ENCODE results near the gene PROM1. TPM values are rescaled to one million over a fixed set of nuclear protein-coding genes. Genes with fewer than 3 reads are reported as not detected.

PROM1 gene
- total and polyA plus RNA-seq, 2 donors from 2014 or later, result 28.8 to 276 TPM

GRCh38 chr4:16029886-16030285 is 53.9 kb downstream of the PROM1 start:
- FAIRE-seq (no peak), DNase-seq (no peak)
- intact Hi-C loops (cut with DNase I), result loop anchor here (5.0 to 10.0 kb wide), 2 partner anchors 175 to 237 kb away; no protein-coding TSS in a partner anchor
- no peaks in the 10 kb centered on the region for H3K27me3 ChIP-seq (ENCODE audit: control insufficient read depth, insufficient read depth, low read length)
- TF ChIP-seq CTCF (IDR thresholded peaks at IDR 0.05; ENCODE audit: borderline replicate concordance, extremely low read depth, insufficient read depth), result no peak
- H3K9me3 ChIP-seq (ENCODE audit: control insufficient read depth in 2 of 3, insufficient read depth in 1 of 3, low read length in 3 of 3), result no peaks in the 10 kb centered on the region
- H3K4me1 ChIP-seq (ENCODE audit: control insufficient read depth in 2 of 3, insufficient read depth in 2 of 3, low read depth in 1 of 3, low read length in 3 of 3), result peaks cover 0 to 24% (median 13%) of the 10 kb centered on the region in 3 donors
- no peak overlapping the region for H3K9ac ChIP-seq (ENCODE audit: low read length in 3 of 3)
- no peak overlapping the region for H3K27ac ChIP-seq (ENCODE audit: low read depth in 2 of 2, low read length in 2 of 2)
- no peaks in the 10 kb centered on the region for H3K36me3 ChIP-seq (ENCODE audit: control insufficient read depth in 2 of 3, insufficient read depth in 3 of 3, low read length in 3 of 3)
- H3K4me3 ChIP-seq (ENCODE audit: low read length in 3 of 3), result no peak overlapping the region

GRCh38 chr4:16029262-16029661 is 54.6 kb downstream of the PROM1 start:
- no peak for TF ChIP-seq CTCF (IDR thresholded peaks at IDR 0.05; ENCODE audit: borderline replicate concordance, extremely low read depth, insufficient read depth)
- no peaks in the 10 kb centered on the region for H3K9me3 ChIP-seq (ENCODE audit: control insufficient read depth in 2 of 3, insufficient read depth in 1 of 3, low read length in 3 of 3)
- H3K36me3 ChIP-seq (ENCODE audit: control insufficient read depth in 2 of 3, insufficient read depth in 3 of 3, low read length in 3 of 3), result no peaks in the 10 kb centered on the region
- FAIRE-seq (no peak), DNase-seq (peak in 2 of 5 donors; percentile 41 to 69)
- no peak overlapping the region for H3K9ac ChIP-seq (ENCODE audit: low read length in 3 of 3)
- H3K4me3 ChIP-seq (ENCODE audit: low read length in 3 of 3), result no peak overlapping the region
- no peaks in the 10 kb centered on the region for H3K27me3 ChIP-seq (ENCODE audit: control insufficient read depth, insufficient read depth, low read length)
- no peak overlapping the region for H3K27ac ChIP-seq (ENCODE audit: low read depth in 2 of 2, low read length in 2 of 2)
- H3K4me1 ChIP-seq (ENCODE audit: control insufficient read depth in 2 of 3, insufficient read depth in 2 of 3, low read depth in 1 of 3, low read length in 3 of 3), result peaks cover 0 to 18% (median 9%) of the 10 kb centered on the region in 3 donors
- intact Hi-C loops (cut with DNase I), result loop anchor here (5.0 to 10.0 kb wide), 2 partner anchors 176 to 238 kb away; no protein-coding TSS in a partner anchor

GRCh38 chr4:16027626-16028025 is 56.2 kb downstream of the PROM1 start:
- no peak for FAIRE-seq
- intact Hi-C loops (cut with DNase I), result loop anchor here (5.0 to 10.0 kb wide), 2 partner anchors 177 to 240 kb away; no protein-coding TSS in a partner anchor
- no peak for TF ChIP-seq CTCF (IDR thresholded peaks at IDR 0.05; ENCODE audit: borderline replicate concordance, extremely low read depth, insufficient read depth)

GRCh38 chr4:16027114-16027513 is 56.7 kb downstream of the PROM1 start:
- intact Hi-C loops (cut with DNase I), result loop anchor here (5.0 to 10.0 kb wide), 2 partner anchors 178 to 240 kb away; no protein-coding TSS in a partner anchor
- no peak for FAIRE-seq

More at GRCh38 chr4:16027626-16028025, 56.2 kb downstream of the PROM1 start:
- H3K4me1 ChIP-seq (ENCODE audit: control insufficient read depth in 2 of 3, insufficient read depth in 2 of 3, low read depth in 1 of 3, low read length in 3 of 3), result peaks cover 0 to 12% (median 8%) of the 10 kb centered on the region in 3 donors
- H3K36me3 ChIP-seq (ENCODE audit: control insufficient read depth in 2 of 3, insufficient read depth in 3 of 3, low read length in 3 of 3), result no peaks in the 10 kb centered on the region
- no peaks in the 10 kb centered on the region for H3K9me3 ChIP-seq (ENCODE audit: control insufficient read depth in 2 of 3, insufficient read depth in 1 of 3, low read length in 3 of 3)
- no peak overlapping the region for H3K4me3 ChIP-seq (ENCODE audit: low read length in 3 of 3)
- H3K27me3 ChIP-seq (ENCODE audit: control insufficient read depth, insufficient read depth, low read length), result no peaks in the 10 kb centered on the region
- no peak for DNase-seq
- H3K27ac ChIP-seq (ENCODE audit: low read depth in 2 of 2, low read length in 2 of 2), result no peak overlapping the region
- no peak overlapping the region for H3K9ac ChIP-seq (ENCODE audit: low read length in 3 of 3)

More at GRCh38 chr4:16027114-16027513, 56.7 kb downstream of the PROM1 start:
- Histone ChIP-seq H3K4me1 (ENCODE audit: control insufficient read depth in 2 of 3, insufficient read depth in 2 of 3, low read depth in 1 of 3, low read length in 3 of 3) (peaks cover 0 to 12% (median 5%) of the 10 kb centered on the region in 3 donors), H3K27ac (ENCODE audit: low read depth in 2 of 2, low read length in 2 of 2) (no peak overlapping the region), H3K4me3 (ENCODE audit: low read length in 3 of 3) (no peak overlapping the region), H3K27me3 (ENCODE audit: control insufficient read depth, insufficient read depth, low read length) (no peaks in the 10 kb centered on the region), H3K9me3 (ENCODE audit: control insufficient read depth in 2 of 3, insufficient read depth in 1 of 3, low read length in 3 of 3) (no peaks in the 10 kb centered on the region), H3K36me3 (ENCODE audit: control insufficient read depth in 2 of 3, insufficient read depth in 3 of 3, low read length in 3 of 3) (no peaks in the 10 kb centered on the region), H3K9ac (ENCODE audit: low read length in 3 of 3) (no peak overlapping the region)
- no peak for TF ChIP-seq CTCF (IDR thresholded peaks at IDR 0.05; ENCODE audit: borderline replicate concordance, extremely low read depth, insufficient read depth)
- no peak for DNase-seq

Measured in kidney (tissue), 14 donors.